ENCODE data around the gene TMEM132D. TPM values are rescaled to one million over a fixed set of nuclear protein-coding genes. Genes with fewer than 3 reads are reported as not detected.
A peak's percentile ranks its signal among the peaks of the same experiment; 100 is the strongest.

TMEM132D gene
- total RNA-seq, 1 experiment from 2014 or later, result 1.4 TPM

GRCh38 chr12:129195081-129195480 lies 708.7 kb downstream of the TMEM132D start:
- no peak overlapping the region for H3K27ac Mint-ChIP-seq
- ATAC-seq (no peak), DNase-seq (ENCODE audit: low spot score) (no peak)
- TF ChIP-seq PRDM15 (CRISPR knock-in tag; IDR thresholded peaks at IDR 0.05) (no peak), ZNF425 (CRISPR knock-in tag; conservative IDR thresholded peaks at IDR 0.05) (no peak), SMAD3 (CRISPR knock-in tag; IDR thresholded peaks at IDR 0.05; ENCODE audit: borderline replicate concordance) (no peak), ZNF232 (CRISPR knock-in tag; IDR thresholded peaks at IDR 0.05) (no peak), CBFB (CRISPR knock-in tag; IDR thresholded peaks at IDR 0.05; ENCODE audit: low read depth) (no peak), ATF1 (CRISPR knock-in tag; IDR thresholded peaks at IDR 0.05) (no peak), ZBTB21 (CRISPR knock-in tag; IDR thresholded peaks at IDR 0.05; ENCODE audit: borderline replicate concordance) (no peak), NR2C2 (CRISPR knock-in tag; IDR thresholded peaks at IDR 0.05) (no peak), OVOL2 (CRISPR knock-in tag; IDR thresholded peaks at IDR 0.05; ENCODE audit: borderline replicate concordance) (no peak), SMAD4 (CRISPR knock-in tag; IDR thresholded peaks at IDR 0.05) (no peak), ATF3 (CRISPR knock-in tag; conservative IDR thresholded peaks at IDR 0.05) (no peak), NFE2L1 (CRISPR knock-in tag; IDR thresholded peaks at IDR 0.05) (no peak), ELF4 (CRISPR knock-in tag; IDR thresholded peaks at IDR 0.05; ENCODE audit: low read depth) (no peak), GABPB1 (CRISPR knock-in tag; IDR thresholded peaks at IDR 0.05) (no peak), FOXK1 (CRISPR knock-in tag; IDR thresholded peaks at IDR 0.05) (no peak), IRF1 (CRISPR knock-in tag; IDR thresholded peaks at IDR 0.05) (no peak)
- H3K9me3 Mint-ChIP-seq, result peaks cover 74% of the 10 kb centered on the region
- CTCF ChIA-PET, result no interaction called here
- H3K4me1 Mint-ChIP-seq, result no peaks in the 10 kb centered on the region
- POLR2A ChIA-PET, result no interaction called here
- H3K4me3 Mint-ChIP-seq, result no peak overlapping the region
- peaks cover 74% of the 10 kb centered on the region for H3K36me3 Mint-ChIP-seq
- no peaks in the 10 kb centered on the region; the same call in none of the 2 replicates for H3K27me3 Mint-ChIP-seq (ENCODE audit: low read depth)

GRCh38 chr12:129193263-129193871 lies 710.5 kb downstream of the TMEM132D start:
- Mint-ChIP-seq H3K9me3 (peaks cover 74% of the 10 kb centered on the region), H3K4me3 (no peak overlapping the region), H3K27me3 (ENCODE audit: low read depth) (no peaks in the 10 kb centered on the region; the same call in none of the 2 replicates), H3K36me3 (peaks cover 75% of the 10 kb centered on the region), H3K27ac (no peak overlapping the region), H3K4me1 (no peaks in the 10 kb centered on the region)
- POLR2A ChIA-PET, result no interaction called here
- DNase-seq (ENCODE audit: low spot score) (peak; percentile 32), ATAC-seq (no peak)
- CTCF ChIA-PET, result no interaction called here
- no peak for TF ChIP-seq ZMAT4 (CRISPR knock-in tag; IDR thresholded peaks at IDR 0.05)
- peak; percentile 64 for TF ChIP-seq CTCF (IDR thresholded peaks at IDR 0.05)
- TF ChIP-seq ATF6 (CRISPR knock-in tag; IDR thresholded peaks at IDR 0.05), result no peak
- no peak for TF ChIP-seq E2F1 (CRISPR knock-in tag; IDR thresholded peaks at IDR 0.05)

All from WTC11 (cell line).